Activated CD4-positive, CD25-positive, alpha-beta regulatory T cell treated with anti-CD3 and anti-CD28 coated beads, Interleukin-2, amount 50 U/mL, for 72 hours (primary cell): ENCODE measurements around the gene VWA8.
"Not testable (repeated sequence)": the region's sequence is repeated elsewhere in the genome, so short reads cannot be mapped to it uniquely, and the experiment has no call there.

Experiments
- DNase-seq: peaks from one replicate; pipeline ENCODE4 v3.0.0; 2021

The VWA8 gene

DNA sequence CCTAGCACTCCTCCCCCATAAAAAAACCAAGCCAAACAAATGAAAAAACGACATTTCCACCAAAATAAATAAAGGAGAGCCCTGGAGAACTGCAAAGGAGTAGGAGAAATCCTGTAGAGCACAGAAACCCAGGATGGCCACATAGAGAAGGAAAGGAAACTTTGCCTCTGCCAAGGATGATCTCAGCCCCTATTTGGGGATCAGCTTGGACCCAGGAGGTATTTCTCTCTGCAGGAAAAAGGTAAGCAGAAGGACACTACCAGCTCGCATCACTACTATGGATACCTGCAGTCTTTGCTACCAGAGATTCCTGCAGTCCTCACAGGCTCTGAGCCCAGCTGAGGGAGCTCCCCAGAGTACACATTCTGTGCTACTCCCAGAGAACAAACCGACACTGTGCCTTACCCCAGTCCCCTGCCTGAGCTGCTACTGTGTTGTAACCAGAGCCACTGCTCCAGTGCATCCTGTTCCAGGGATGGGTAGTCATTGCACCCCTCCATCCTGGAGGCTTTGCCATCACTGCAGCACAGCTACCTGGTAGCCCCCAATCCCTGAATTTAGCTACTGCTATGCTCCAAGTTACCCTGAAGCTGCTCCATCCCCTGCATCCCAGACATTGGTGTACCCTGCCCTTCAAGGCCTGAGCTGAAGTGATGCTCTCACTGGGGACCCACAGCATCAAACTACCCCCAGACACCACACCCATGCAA is 41.7 kb downstream of the VWA8 start:
- no peak for DNase-seq

DNA sequence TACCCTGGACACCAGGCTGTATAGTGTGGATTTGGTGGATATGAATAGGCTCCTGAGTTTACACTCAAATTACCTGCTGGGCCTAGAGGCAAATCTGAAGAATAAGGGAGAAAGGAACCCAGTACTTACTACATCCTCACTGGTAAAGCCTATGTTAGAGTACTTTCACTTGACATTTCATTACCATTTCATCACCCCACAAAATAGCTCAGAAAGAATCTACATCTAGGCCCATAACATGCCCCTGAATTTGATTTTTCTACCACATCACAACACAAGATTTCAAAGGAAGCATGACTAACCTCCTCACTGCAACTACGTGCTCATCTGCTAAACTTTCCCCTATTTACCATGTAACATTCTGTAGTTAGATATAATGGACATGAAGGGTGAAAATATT is 43.3 kb downstream of the VWA8 start:
- no peak for DNase-seq

DNA sequence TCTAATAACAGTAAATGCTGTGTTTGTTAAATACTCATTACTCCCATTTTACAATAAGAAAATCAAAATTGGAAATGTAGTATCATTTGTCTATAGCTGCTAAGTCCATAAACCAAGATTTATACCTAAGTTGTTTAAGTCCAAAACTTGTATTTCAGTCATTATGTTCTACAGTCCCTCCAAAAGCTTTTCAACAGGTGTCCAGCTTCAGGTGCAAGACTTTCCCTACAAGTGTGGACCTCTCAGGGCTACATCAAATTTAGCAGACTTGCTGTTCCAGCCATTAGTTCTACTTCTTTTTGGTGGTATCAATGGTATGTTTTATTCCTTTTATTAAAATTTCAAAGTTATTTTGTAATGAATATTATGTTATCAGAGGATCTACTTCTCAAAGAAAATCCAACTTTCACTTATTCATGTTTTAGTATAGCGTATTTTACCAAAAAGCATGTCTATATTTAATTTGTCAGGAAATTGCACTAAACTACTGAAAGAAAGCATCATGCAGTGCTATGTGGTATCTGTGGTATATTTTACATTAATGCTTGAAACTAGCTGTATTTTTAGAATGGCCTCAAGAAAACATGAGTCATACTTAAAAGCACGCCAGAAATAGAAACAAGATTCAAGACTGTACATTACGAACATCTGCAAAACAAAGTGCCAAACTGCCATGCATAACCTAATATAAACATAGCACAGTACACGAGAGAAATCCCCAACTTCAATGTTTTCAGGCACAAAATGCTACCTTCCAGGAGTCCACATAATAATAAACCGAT is 44.5 kb downstream of the VWA8 start:
- DNase-seq = no peak

DNA sequence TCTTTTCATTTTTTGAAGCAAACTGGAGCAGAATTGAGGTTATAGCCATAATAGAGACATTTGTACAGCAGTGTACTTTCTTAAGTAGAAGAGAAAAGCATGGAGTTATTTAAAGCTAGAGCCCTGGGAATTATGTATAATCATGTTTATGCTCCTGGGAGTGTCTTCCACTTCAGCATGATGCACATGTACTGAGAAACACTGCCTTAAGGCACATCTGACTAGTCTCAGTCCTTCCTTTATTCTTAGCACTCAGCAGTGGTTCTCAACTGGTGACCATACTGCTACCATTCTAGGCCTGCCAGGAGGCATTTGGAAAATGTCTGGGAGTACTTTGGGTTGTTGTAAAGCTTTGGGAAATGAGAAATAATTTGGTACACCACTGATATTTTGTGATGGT is 45.8 kb downstream of the VWA8 start:
- no peak for DNase-seq

DNA sequence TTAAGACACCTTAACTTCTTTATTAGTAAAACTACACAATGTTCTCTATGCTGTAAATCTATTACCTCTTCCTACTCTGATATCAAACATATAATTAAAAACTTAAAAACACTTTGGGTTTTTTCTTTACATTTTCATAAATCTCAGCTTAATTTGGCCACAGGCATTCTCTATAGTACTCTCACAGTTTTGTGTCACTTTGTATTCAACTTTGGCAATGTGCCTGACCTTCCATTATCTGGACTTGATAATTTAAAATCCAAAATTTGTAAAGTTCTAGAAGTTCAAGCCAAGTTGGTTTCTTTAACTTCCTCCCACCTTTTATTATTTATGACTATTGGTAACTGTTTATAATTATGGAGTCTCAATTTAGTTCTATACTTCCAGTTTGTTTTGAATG is 46.4 kb downstream of the VWA8 start:
- no peak for DNase-seq

DNA sequence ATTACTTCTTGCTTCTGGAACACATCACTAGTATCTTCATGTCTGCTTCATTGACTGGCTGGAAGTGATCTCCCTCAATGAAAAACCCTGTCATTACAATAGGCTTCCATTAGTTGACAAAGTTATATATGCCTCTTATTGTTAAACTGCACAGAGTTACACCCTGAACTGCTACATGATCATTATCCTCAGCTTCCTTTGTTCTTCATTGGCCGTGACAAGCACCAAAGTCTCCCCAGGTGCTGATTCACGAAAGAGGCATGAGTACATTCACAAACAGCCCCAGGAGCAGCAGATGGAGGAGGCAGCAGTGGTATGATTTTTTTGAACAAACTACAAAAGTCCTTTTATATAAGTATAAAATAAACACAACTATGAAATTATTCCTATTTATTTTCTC is 51.4 kb downstream of the VWA8 start:
- no peak for DNase-seq

DNA sequence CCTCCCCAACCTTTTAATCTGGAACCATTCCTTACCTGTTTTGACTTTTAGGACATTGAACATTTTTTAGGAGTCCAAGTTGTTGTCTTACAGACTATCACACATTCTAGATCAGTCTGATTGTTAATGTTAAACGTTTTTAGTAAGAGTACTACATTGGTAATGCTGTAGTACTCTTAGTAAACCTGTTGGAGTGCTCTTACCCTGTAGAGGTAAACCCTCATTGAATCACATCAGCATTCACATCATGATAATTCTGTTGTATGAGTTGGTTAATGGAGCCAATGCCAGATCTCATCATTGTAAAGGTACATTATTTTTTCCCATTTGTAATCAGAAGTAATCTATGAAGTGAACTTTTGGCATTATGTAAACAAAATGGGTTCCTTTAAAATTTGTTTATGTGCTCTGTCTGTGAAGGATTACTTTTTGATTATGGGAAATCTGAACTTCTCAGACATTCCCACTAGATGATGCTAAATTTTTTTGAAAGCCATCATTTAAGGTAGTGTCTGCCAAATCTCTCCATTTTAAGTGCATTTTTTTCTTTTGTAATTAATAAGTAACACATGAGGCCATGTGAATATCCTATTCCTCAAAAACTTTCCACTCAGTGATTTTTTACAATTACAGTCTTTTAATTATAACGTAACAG is 55.2 kb downstream of the VWA8 start:
- no peak for DNase-seq

DNA sequence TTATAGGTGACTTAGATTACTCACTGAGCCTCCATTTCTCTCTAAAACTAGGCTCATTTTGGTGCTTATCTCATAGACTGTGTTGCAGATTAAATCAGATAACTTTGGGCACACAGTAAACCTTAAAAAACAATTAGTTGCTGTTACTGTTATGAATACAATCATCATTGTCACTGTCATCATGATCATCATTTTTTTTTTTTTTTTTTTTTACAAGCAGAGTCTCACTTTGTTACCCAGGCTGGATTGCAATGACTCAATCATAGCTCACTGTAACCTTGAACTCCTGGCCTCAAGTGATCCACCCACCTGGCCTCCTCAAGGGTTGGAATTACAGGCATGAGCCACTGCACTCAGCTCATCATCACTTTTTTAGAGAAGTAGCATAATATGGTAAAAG is 60.0 kb downstream of the VWA8 start:
- DNase-seq = no peak

DNA sequence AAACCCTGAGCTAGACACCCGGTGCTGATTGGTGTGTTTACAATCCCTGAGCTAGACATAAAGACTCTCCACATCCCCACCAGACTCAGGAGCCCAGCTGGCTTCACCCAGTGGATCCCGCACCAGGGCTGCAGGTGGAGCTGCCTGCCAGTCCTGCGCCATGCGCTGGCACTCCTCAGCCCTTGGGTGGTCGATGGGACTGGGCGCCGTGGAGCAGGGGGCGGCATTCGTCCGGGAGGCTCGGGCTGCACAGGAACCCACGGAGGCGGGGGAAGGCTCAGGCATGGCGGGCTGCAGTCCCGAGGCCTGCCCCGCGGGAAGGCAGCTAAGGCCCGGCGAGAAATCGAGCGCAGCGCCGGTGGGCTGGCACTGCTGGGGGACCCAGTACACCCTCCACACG is 62.5 kb downstream of the VWA8 start:
- not testable (repeated sequence) for DNase-seq

DNA sequence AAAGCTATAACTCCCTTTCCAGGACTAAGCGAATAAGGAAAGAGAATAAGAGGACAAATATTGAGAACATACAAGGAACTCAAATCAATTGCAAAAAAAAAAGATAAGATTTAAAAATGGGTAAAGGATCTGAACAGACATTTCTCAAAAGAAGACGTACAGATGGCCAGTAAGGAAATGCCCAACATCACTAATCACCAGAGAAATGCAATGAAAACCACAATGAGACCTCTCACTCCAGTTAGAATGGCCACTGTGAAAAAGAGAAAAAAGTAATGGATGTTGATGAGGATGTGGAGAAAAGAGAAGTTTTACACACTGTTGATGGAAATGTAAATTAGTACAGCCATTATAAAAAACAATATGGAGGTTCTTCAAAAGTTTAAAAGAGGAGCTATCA is 63.8 kb downstream of the VWA8 start:
- DNase-seq = no peak

DNA sequence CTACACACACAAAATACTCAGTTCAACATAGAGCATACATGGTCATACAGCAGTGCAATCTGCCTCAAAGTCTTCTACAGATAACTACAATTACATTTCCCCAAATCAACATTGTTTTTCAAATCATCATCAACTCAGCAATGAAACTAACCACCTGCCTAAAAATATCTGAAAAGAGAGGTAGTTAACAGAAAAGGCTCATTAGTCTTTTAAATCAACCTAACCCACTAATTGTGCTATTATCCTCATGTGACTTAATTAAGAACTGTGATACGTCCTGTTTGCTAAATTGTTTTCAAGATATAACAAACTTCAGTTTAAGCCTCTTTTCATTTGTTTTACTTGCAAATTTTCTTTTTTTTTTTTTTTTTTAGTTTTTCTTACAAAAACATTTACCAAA is 65.4 kb downstream of the VWA8 start:
- no peak for DNase-seq

DNA sequence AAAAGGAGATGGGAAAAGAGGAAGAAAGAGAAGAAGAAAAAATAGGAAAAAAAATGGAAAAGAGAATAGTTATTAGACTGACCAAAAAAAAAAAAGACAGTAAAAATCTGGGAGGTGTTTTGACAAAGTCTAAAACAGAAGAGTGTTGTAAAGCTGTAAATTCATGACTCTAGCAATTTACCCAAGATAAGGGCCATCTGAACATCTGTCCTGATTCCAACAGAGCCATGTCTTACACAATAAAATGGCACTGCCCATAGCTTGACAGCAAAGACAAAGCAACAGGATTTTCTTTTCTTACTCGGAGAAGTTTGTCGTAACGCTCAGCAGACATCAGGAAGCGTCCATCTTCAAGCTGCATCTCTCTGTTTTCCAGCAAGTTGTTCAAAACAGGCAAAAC is 69.8 kb downstream of the VWA8 start:
- DNase-seq = no peak

DNA sequence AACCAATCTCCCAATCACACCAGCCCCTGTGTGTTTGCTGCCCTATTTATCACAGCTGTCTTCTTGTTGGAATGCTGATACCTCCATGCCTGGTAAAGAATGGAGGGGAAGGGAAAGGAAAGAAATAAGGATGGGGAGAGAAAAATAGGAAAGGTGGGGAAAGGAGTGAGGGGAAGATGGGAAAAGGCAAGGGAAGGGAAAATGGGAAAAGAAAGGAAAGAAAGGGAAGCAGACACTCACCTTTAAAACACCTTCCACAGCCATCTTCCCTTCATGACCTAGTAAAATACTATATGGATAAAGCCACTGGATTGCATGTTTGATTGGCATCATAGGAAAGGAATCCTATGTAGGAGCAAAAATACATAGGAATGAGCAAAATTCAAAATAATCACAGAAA is 77.8 kb downstream of the VWA8 start:
- no peak for DNase-seq

DNA sequence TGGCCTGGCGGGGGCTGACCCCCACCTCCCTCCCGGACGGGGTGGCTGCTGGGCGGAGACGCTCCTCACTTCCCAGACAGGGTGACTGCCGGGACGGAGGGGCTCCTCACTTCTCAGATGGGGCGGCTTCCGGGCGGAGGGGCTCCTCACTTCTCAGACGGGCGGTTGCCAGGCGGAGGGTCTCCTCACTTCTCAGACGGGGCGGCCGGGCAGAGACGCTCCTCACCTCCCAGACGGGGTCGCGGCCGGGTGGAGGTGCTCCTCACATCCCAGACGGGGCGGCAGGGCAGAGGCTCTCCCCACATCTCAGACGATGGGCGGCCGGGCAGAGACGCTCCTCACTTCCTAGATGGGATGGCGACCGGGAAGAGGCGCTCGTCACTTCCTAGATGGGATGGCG is 79.0 kb downstream of the VWA8 start:
- DNase-seq = not testable (repeated sequence)

DNA sequence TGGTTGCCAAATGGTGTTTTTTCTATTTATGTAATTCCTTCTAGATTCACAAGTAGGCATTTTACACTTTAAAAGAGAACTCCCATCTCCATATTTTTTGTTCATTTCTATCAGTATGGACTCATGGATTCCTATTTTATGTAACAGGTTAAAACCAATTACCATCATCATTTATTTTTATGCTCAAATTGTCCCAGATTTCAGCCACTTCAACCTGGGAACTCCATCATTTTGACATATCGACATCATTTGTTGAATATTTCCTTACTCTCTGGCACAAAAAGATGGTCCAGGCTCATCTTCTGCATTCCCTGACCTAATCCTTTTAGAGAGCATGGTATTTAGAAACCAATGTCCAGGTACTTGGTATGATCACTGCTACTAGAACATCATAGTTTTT is 79.9 kb downstream of the VWA8 start:
- no peak for DNase-seq

DNA sequence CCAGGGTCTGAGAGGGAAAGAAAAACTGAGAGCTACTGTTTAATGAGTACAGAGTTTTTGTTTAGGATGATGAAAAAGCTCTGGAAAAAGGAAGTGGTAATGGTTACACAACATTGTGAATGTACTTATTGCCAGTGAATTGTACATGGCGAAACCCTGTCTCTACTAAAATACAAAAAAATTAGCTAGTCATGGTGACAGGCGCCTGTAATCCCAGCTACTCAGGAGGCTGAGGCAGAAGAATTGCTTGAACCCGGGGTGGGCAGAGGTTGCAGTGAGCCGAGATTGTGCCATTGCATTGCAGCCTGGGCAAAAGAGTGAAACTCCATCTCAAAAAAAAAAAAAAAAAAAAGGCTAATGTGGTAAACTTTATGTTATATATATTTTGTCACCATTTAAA is 96.3 kb downstream of the VWA8 start:
- DNase-seq = no peak

DNA sequence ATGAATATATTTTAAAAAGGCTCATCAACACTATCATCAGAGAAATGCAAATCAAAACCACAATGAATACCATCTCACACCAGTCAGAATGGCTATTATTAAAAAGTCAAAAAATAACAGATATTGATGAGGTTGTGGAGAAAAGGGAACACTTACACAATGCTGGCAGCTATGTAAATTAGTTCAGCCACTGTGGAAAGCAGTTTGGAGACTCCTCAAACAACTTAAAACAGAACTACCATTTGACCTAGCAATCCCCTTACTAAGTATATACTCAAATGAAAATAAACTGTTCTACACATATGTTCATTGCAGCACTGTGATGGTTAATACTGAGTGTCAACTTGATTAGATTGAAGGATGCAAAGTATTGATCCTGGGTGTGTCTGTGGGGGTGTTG is 98.2 kb downstream of the VWA8 start:
- not testable (repeated sequence) for DNase-seq

DNA sequence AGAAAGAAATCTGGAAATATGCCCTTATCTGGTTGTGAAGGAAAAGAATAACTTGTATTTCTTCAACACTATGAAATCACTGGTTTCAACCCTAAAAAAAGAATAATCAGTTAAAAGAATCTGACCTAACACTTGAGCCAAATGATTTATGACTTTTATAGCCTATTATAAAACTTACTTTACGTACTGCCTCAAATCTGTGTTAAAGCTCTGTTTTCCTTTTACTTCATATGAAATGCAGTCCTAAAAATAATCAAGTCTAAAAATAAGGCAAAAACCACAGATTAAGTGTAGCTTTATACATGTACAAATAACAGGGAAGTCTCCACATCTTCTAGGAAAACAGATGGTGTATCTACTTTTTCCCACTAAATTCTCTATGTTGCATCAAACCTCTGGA is 101.3 kb downstream of the VWA8 start:
- no peak for DNase-seq

DNA sequence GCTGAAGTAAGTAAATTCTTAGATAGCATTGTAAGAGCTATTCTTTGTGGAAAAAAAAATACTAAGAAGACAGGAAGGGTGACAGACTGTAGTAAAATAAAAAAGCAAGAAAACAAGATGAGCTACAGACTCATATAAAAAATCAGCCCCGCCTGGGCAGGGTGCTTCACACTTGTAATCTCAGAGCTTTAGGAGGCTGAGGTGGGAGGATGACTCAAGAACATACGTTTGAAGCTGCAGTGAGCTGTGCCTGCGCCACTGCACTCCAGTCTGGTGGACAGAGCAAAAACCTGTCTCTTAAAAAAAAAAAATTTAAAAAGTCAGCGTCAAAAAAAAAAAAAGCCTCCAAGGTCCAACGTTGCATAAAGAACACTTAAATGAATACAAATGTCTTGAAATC is 102.1 kb downstream of the VWA8 start:
- no peak for DNase-seq

DNA sequence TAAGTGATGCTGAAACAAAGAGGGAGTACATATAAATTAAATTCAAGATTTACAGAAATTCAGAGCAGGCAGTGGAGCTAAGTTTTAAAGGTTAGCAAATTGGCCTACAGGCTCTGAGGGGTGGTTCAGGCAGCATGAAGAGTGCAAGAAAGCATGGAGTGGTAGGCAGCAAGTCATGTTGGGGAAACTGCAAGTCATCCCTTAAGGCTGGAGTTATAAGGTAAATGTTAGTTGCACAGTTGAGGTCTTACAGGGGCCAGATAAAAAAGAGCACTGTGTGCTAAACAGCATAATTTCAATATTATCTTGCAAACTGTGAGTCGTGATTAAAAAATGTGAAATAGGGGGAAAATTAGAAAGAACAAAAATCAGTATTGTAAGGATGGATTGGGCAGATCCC is 106.2 kb downstream of the VWA8 start:
- DNase-seq = no peak

DNA sequence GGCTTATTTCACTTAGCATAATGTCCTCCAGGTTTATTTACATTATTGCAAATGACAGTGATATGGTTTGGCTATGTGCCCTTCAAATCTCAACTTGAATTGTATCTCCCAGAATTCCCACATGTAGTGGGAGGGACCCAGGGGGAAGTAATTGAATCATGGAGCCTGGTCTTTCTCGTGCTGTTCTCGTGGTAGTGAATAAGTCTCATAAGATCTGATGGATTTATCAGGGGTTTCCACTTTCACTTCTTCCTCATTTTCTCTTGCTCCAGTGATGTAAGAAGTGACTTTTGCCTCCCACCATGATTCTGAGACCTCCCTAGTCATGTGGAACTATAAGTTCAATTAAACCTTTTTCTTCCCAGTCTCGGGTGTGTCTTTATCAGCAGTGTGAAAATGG is 109.6 kb downstream of the VWA8 start:
- no peak for DNase-seq

DNA sequence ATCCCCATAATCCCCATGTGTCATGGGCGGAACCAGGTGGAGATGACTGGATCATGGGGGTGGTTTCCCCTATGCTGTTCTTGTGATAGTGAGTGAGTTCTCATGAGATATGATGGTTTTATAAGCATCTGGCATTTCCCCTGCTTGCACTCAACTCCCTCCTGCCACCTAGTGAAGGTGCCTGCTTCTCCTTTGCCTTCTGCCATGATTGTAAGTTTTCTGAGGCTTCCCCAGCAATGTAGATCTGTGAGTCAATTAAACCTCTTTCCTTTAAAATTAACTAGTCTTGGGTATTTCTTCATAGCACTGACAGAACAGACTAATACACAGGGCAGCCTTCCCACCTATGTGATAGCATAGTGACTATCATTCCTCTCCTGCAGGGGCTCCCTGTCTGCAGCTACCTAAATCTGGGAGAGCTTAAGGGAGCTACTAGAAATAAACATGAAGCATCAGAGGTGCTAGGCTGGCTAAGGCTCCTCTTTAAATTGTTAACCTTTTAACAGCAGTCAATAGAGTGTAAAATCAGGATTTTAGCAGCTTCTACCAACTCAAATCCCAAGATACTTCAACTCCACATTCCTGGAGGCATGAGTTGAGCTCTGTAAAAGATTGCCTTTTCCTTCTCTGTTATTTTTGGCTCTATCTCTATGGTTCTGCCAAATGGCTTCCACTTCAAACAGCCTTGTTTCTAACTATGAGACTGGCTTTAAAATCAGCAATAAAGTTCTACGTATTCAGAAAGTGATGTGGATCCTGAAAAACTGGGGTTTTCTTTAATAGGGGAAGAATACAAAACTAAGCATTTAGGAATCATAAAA is 112.3 kb downstream of the VWA8 start:
- DNase-seq = no peak

DNA sequence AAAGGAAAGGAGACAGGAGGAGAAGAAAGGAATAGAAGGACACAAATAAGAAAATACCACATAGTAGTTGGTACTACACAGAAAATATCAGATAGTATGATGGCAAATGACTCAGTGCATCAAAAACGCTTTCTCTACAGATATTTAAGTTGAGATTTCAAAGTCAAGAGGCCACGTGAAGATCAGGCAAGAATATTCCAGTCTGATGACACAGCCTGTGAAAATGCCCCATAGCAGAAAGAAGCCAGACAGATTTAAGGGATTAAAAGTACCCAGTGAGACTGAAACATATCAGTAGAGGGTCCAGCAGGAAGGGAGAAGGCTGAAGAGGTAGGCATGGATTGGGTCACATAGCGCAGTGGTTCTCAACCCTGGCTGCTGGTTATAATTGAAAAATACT is 113.7 kb downstream of the VWA8 start:
- no peak for DNase-seq
